A673 (cell line): Measurements from ENCODE around the gene RICTOR.

Source experiments
- EZH2 ChIP-seq: fragments of 200-600 bp; sonication (generic); IDR thresholded peaks from 2 replicates; pipeline ENCODE4 v1.6.1; 2017; ENCODE audit warnings: borderline replicate concordance, low read depth, mild to moderate bottlenecking, mixed read lengths, antibody characterized with exemption, low read length; ENCODE audit not compliant: poor library complexity, severe bottlenecking
- TF ChIP-seq, protein P1 (sequence below): fragments of 300-800, 200-600 bp; sonication (generic); conservative IDR thresholded peaks from 2 replicates; pipeline ENCODE4 v1.5.1; 2017; ENCODE audit warnings: low read depth, mild to moderate bottlenecking, antibody characterized with exemption, low read length, moderate library complexity, mixed read lengths

DNA sequence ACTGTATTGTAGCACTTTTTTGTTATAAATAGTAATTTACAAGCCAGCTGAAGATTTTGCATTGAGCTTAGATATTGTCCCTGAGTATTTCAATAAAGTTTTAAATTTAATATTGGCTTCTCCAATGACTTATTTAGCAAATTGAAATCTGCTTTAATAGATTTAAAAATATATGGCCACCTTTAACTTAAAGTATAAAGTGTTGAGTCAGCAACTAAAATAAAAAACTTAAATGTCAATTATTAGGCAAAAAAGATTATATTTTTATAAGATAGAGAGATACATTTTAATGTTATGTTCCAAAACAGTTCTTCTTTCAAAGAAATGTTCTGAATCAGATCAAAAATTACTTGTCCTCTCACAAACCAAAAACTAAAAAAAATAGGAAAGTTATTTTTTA lies 167.7 kb downstream of the RICTOR start:
- TF ChIP-seq, protein P1, sequence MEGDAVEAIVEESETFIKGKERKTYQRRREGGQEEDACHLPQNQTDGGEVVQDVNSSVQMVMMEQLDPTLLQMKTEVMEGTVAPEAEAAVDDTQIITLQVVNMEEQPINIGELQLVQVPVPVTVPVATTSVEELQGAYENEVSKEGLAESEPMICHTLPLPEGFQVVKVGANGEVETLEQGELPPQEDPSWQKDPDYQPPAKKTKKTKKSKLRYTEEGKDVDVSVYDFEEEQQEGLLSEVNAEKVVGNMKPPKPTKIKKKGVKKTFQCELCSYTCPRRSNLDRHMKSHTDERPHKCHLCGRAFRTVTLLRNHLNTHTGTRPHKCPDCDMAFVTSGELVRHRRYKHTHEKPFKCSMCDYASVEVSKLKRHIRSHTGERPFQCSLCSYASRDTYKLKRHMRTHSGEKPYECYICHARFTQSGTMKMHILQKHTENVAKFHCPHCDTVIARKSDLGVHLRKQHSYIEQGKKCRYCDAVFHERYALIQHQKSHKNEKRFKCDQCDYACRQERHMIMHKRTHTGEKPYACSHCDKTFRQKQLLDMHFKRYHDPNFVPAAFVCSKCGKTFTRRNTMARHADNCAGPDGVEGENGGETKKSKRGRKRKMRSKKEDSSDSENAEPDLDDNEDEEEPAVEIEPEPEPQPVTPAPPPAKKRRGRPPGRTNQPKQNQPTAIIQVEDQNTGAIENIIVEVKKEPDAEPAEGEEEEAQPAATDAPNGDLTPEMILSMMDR, result no peak
- no peak for TF ChIP-seq EZH2
